Tibial nerve (tissue), 4 donors: ENCODE measurements around the gene DPAGT1. TPM values are rescaled to one million over a fixed set of nuclear protein-coding genes. Genes with fewer than 3 reads are reported as not detected.

Experiments used
- DNase-seq, 2 donors: peaks; one replicate each; pipeline ENCODE4 v3.0.0-alpha.2; 2019; ENCODE audit warnings: low spot score in 2 of 2
- H3K27ac ChIP-seq, 4 donors: fragments of 200-600 bp; sonication (generic) in 3 of 4; one replicate each; pipeline ENCODE4 v1.5.1; 2017 to 2019; ENCODE audit warnings: mild to moderate bottlenecking in 1 of 4
- H3K27me3 ChIP-seq, 2 donors: fragments of 200-600 bp; sonication (generic) in 1 of 2; one replicate each; pipeline versions ENCODE4 v1.5.1 to v1.6.0; 2017 to 2019
- H3K36me3 ChIP-seq, 3 donors: fragments of 200-600 bp; sonication (generic); one replicate each; pipeline ENCODE4 v1.5.1; 2018 to 2019
- H3K4me1 ChIP-seq, 4 donors: fragments of 200-600 bp; sonication (generic) in 3 of 4; one replicate each; pipeline ENCODE4 v1.5.1; 2017 to 2019
- H3K4me3 ChIP-seq, 4 donors: fragments of 200-600 bp; sonication (generic) in 3 of 4; one replicate each; pipeline ENCODE4 v1.5.1; 2017 to 2019; ENCODE audit warnings: mild to moderate bottlenecking in 1 of 4, moderate library complexity in 1 of 4
- H3K9me3 ChIP-seq, 4 donors: fragments of 200-600 bp; sonication (generic) in 3 of 4; one replicate each; pipeline ENCODE4 v1.5.1; 2017 to 2019
- CTCF ChIP-seq, 5 experiments: fragments of 200-600 bp in 3 of 5; fragments of 450-650 bp in 2 of 5; sonication (generic) in 3 of 5; IDR thresholded peaks; one replicate each; pipeline ENCODE4 v1.5.1; 2016 to 2019; ENCODE audit warnings: antibody characterized with exemption in 5 of 5, mild to moderate bottlenecking in 3 of 5, moderate library complexity in 2 of 5
- EP300 ChIP-seq, 2 donors: sonication (generic); formaldehyde crosslinking; IDR thresholded peaks; one replicate each; pipeline ENCODE4 v1.6.1; 2017; ENCODE audit warnings: antibody characterized with exemption in 2 of 2, mild to moderate bottlenecking in 1 of 2
- POLR2A ChIP-seq, 2 donors: fragments of 450-650 bp; IDR thresholded peaks; one replicate each; pipeline ENCODE4 v1.6.1; 2017; ENCODE audit warnings: antibody characterized with exemption in 2 of 2, mild to moderate bottlenecking in 2 of 2, moderate library complexity in 2 of 2
- WGBS, 2 donors: methylation state at CpG; one replicate each; pipeline ENCODE4 v1.1.5; 2018; 5-methylcytosine and 5-hydroxymethylcytosine counted together
- total RNA-seq, 4 donors: library from RNA; depleted of rRNA; stranded (reverse); fragments of >200 nt; gene quantifications; one replicate each; pipeline ENCODE4 v1.1.0, GENCODE V29; 2016

DPAGT1 gene
- total RNA-seq, 4 donors from 2014 or later, result 20.7 to 33.9 (median 23.5) TPM

GRCh38 chr11:119051440-119052162 is 50.1 kb downstream of the DPAGT1 start:
- H3K4me1 ChIP-seq, result peaks cover 0 to 17% (median 7%) of the 10 kb centered on the region in 4 donors
- H3K36me3 ChIP-seq, result peaks cover 2 to 86% (median 64%) of the 10 kb centered on the region in 3 donors
- no peak overlapping the region for H3K27ac ChIP-seq
- no peak overlapping the region for H3K4me3 ChIP-seq
- TF ChIP-seq EP300 (IDR thresholded peaks at IDR 0.05) (no peak), CTCF (IDR thresholded peaks at IDR 0.05) (no peak), POLR2A (IDR thresholded peaks at IDR 0.05) (no peak)
- 68 to 77% methylated on average over 16 to 17 of the region's 17 CpGs for WGBS, 2 donors
- H3K27me3 ChIP-seq, result no peaks in the 10 kb centered on the region
- no peak for DNase-seq
- no peaks in the 10 kb centered on the region for H3K9me3 ChIP-seq

DNA sequence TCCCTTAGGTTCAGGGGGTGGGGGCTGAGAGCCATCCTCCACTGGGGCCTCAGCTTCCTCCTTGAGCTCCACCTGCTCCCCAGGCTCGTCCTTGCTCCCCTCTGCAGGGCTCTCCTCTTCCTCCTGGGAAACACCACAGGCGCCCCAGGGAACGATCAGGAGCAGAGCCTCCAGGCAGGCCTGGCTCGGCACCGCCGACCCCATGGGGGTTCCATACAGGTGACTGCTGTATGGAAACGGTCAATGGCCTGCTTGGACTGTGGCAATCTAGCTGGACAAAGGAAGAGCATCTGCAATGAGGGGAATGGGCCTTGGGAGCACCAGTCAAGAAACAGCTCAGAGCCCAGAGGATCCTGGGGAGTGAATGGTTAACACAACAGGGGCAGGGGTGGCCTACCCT is 52.6 kb downstream of the DPAGT1 start:
- H3K9me3 ChIP-seq, result no peaks in the 10 kb centered on the region
- no peak for TF ChIP-seq POLR2A (IDR thresholded peaks at IDR 0.05)
- TF ChIP-seq EP300 (IDR thresholded peaks at IDR 0.05), result no peak
- TF ChIP-seq CTCF (IDR thresholded peaks at IDR 0.05), result no peak

DNA sequence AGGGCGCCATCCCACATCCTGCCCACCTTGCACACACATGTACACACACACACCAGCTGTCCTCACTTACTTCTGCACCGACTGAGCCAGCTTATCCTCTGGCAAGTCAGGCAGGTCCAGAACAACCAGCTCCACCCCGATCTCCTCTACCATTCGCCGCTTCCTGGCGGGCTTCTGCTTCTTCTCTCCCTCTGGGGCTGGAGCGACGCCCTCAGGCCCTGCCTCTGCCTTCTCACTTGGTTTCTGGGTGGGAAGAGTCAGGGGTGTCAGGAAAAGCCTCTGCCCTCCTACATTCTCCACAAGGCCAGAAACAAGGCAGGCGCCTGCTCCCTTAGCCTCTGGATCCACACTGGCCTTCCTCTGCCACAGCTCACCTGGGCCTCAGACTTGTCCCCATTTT is 53.0 kb downstream of the DPAGT1 start:
- Histone ChIP-seq H3K9me3 (no peaks in the 10 kb centered on the region), H3K27ac (no peak overlapping the region), H3K4me3 (no peak overlapping the region), H3K4me1 (no peaks in the 10 kb centered on the region), H3K36me3 (peaks cover 2 to 96% (median 58%) of the 10 kb centered on the region in 3 donors), H3K27me3 (no peaks in the 10 kb centered on the region)
- no peak for DNase-seq
- TF ChIP-seq EP300 (IDR thresholded peaks at IDR 0.05) (no peak), POLR2A (IDR thresholded peaks at IDR 0.05) (no peak), CTCF (IDR thresholded peaks at IDR 0.05) (no peak)
- 89 to 93% methylated on average over 9 of the region's 9 CpGs for WGBS, 2 donors

More for the DNA sequence above, 52.6 kb downstream of the DPAGT1 start:
- H3K36me3 ChIP-seq, result peaks cover 2 to 99% (median 62%) of the 10 kb centered on the region in 3 donors
- WGBS, 2 donors, result 90 to 96% methylated on average over 7 of the region's 7 CpGs
- no peak for DNase-seq
- no peak overlapping the region for H3K27ac ChIP-seq
- H3K4me3 ChIP-seq, result no peak overlapping the region
- no peaks in the 10 kb centered on the region for H3K27me3 ChIP-seq
- no peaks in the 10 kb centered on the region for H3K4me1 ChIP-seq

GRCh38 chr11:119047205-119047604 is 54.4 kb downstream of the DPAGT1 start:
- no peak overlapping the region for H3K4me3 ChIP-seq
- 92 to 98% methylated on average over 6 of the region's 6 CpGs for WGBS, 2 donors
- no peaks in the 10 kb centered on the region for H3K9me3 ChIP-seq
- no peak for DNase-seq
- peaks cover 2 to 81% (median 47%) of the 10 kb centered on the region in 3 donors for H3K36me3 ChIP-seq
- no peak overlapping the region for H3K27ac ChIP-seq
- H3K4me1 ChIP-seq, result no peaks in the 10 kb centered on the region
- H3K27me3 ChIP-seq, result no peaks in the 10 kb centered on the region
- no peak for TF ChIP-seq EP300 (IDR thresholded peaks at IDR 0.05)
- no peak for TF ChIP-seq POLR2A (IDR thresholded peaks at IDR 0.05)
- TF ChIP-seq CTCF (IDR thresholded peaks at IDR 0.05), result no peak

Other genes starting within 250 kb of the DPAGT1 start
- not detected for gene CXCR5, start 218.0 kb downstream of the DPAGT1 start, total RNA-seq
- gene BCL9L, start 175.9 kb downstream of the DPAGT1 start, total RNA-seq, result 10 to 100 TPM; 15.7 to 36.0 (median 28.5) TPM
- not detected for gene UPK2, start 145.6 kb downstream of the DPAGT1 start, total RNA-seq
- not detected for gene FOXR1, start 130.1 kb downstream of the DPAGT1 start, total RNA-seq
- 100 to 1,000 TPM in 1 of 4 donors, 10 to 100 TPM in 3; 77.3 to 158 (median 88.0) TPM for gene CENATAC, start 103.7 kb downstream of the DPAGT1 start, total RNA-seq
- 1,000 to 10,000 TPM; 1,034 to 1,871 (median 1,524) TPM for gene RPS25, start 83.5 kb downstream of the DPAGT1 start, total RNA-seq
- gene TRAPPC4, start 83.1 kb downstream of the DPAGT1 start, total RNA-seq, result 10 to 100 TPM; 64.7 to 92.0 (median 81.8) TPM
- gene SLC37A4, start 71.0 kb downstream of the DPAGT1 start, total RNA-seq, result 10 to 100 TPM; 24.6 to 32.2 (median 29.2) TPM
- 100 to 1,000 TPM in 1 of 4 donors, 10 to 100 TPM in 3; 78.1 to 102 (median 91.3) TPM for gene HYOU1, start 44.6 kb downstream of the DPAGT1 start, total RNA-seq
- 10 to 100 TPM; 25.8 to 54.9 (median 37.1) TPM for gene VPS11, start 34.0 kb downstream of the DPAGT1 start, total RNA-seq
- gene HMBS, start 17.0 kb downstream of the DPAGT1 start, total RNA-seq, result 10 to 100 TPM in 3 of 4 donors, 1 to 10 TPM in 1; 6.7 to 18.3 (median 10.6) TPM
- gene C2CD2L, start 5.5 kb upstream of the DPAGT1 start, total RNA-seq, result 10 to 100 TPM; 11.4 to 13.8 (median 12.3) TPM
- 10 to 100 TPM; 21.9 to 36.1 (median 27.0) TPM for gene HINFP, start 19.7 kb upstream of the DPAGT1 start, total RNA-seq
- gene ABCG4, start 47.2 kb upstream of the DPAGT1 start, total RNA-seq, result under 1 TPM in 2 of 4 donors, not detected in 2; under 0.01 to 0.30 TPM
- gene NLRX1, start 66.9 kb upstream of the DPAGT1 start, total RNA-seq, result 10 to 100 TPM; 16.0 to 27.7 (median 20.5) TPM
- gene NHERF4, start 83.6 kb upstream of the DPAGT1 start, total RNA-seq, result under 1 TPM in 1 of 4 donors, not detected in 3; 0.30 TPM
- 10 to 100 TPM; 14.2 to 19.2 (median 16.0) TPM for gene CBL, start 104.5 kb upstream of the DPAGT1 start, total RNA-seq
- 1,000 to 10,000 TPM in 1 of 4 donors, 100 to 1,000 TPM in 3; 612 to 1,198 (median 830) TPM for gene MCAM, start 215.3 kb upstream of the DPAGT1 start, total RNA-seq
- 10 to 100 TPM; 13.8 to 19.2 (median 15.9) TPM for gene RNF26, start 232.7 kb upstream of the DPAGT1 start, total RNA-seq
- gene C1QTNF5, start 239.0 kb upstream of the DPAGT1 start, total RNA-seq, result 10 to 100 TPM; 12.5 to 55.2 (median 34.1) TPM
- gene MFRP, start 244.9 kb upstream of the DPAGT1 start, total RNA-seq, result under 1 TPM in 1 of 4 donors, not detected in 3; 0.44 TPM